HG02840 (cell line): Measurements from ENCODE around the gene MPDU1.
"Not testable (repeated sequence)": the region's sequence is repeated elsewhere in the genome, so short reads cannot be mapped to it uniquely, and the experiment has no call there.

Experiments used
- ATAC-seq: cut with Tn5 transposase; IDR thresholded peaks from one replicate; pipeline ENCODE4 v1.9.1; 2021; ENCODE audit warnings: mild to moderate bottlenecking, moderate library complexity, moderate number of reproducible peaks; ENCODE audit not compliant: unreplicated experiment, low FRiP score

Gene MPDU1

DNA sequence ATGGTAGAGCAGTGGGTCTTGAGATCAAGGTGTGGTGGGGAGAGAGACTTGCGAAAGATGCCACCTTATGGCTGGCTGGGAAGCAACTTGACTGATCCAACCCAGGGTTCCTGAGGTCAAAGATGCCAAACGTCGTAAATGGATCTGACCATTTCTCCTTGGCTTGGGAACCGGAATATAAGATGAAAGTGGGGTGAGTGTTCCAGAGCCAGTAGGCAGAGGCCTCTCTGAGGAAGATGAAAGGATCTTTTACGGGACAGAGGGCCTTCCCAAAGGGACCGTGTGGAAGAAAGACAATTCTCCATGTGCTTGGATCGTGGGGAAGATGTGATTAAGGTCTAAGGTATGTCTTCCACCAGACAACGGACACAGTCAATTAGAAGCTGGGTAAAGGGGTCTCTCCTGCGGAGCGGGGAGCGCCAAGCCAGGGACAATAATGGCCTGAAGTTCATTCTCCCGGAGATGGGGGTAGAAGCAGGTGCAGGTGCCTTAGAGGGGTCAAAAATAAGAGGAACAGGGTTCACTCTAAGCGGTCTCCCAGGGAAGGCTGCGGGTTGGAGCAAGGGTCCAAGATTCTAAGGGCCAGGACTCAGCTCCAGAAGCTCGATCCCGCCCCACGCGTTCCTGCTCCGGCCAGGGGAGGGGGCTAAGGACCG is 30.2 kb downstream of the MPDU1 start:
- ATAC-seq = no peak

DNA sequence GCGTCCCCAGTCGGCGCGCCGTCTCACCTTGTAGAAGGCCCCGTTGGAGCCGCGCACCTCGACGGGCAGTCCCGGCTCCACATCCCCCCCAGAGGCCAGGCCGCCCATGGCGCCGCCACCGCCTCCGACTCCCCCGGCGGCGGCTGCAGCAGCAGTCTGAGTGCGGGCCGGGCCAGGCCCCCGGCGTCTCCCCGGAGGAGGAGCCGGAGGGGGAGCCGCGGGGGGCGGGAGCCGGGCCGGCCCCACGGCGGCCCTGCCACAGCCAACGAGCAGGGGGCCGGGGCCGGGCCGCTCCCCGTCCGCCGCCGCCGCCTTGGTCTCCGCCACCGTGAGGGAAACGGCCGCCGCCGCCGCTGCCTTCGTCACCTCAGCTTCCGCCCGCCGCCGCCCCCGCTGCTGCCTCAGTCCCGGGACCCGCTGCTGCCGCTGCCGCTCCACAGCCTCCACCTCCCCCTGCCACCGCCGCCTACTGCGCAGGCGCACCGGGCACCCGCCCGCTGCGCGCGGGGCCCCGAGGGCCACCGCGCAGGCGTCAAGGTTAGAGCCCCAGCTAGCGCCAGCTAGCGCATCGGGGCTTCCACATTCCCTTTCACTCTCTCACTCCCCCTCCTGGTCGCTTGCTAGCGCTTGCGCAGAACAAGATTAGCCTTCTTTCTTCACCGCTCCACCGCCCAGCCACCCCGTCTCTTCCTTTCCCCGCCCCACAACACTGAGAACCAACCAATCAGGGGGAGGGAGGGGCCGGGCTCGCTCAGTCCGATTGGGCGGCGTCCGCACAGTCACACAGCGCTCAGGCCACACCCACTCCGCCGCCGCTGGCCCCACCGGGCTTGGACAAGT is 31.0 kb downstream of the MPDU1 start, which contains the start of gene FXR2:
Gene FXR2, minus strand, starts transcription at position 473 of the 840 bp plus-strand sequence. Its CDS starts 365 bp downstream, at position 108.
- ATAC-seq = peak; percentile 88

DNA sequence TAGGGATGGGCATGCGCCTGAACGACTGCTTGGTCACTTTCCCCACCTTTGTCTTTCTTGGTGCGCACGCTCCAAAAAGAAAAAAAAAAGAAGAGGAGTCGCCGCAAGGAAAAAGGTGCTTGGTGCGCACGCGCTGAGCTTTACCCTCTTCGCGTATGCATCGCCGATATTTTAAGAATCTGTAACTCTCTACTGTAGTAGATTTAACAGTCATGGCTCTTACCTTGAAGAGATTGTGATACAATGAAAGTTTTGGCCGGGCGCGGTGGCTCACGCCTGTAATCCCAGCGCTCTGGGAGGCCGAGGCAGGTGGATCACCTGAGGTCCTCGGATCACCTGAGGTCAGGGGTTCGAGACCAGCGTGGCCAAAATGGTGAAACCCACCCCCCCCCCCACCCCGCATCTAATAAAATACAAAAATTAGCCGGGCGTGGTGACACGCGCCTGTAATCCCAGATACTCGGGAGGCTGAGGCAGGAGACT is 31.7 kb downstream of the MPDU1 start:
- ATAC-seq = no peak

DNA sequence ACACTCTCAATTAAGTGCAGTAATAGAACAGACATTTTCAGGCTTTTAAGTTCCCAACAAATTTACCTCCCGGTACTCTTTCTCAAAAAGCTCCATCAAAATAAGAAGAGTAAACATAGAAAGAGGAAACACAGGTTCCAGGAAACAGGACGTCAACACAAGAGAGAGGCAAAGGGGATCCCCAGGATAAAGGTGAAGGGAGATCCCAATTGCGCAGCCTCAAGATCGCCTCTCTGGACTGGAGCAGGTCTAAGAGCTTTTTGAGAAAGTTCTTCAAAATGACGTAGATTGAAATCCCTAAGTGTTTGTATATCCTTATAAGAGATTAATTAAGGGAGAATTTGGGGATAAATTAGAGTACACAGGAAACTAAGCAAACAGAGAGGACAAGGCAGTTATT is 35.0 kb downstream of the MPDU1 start:
- ATAC-seq = no peak

DNA sequence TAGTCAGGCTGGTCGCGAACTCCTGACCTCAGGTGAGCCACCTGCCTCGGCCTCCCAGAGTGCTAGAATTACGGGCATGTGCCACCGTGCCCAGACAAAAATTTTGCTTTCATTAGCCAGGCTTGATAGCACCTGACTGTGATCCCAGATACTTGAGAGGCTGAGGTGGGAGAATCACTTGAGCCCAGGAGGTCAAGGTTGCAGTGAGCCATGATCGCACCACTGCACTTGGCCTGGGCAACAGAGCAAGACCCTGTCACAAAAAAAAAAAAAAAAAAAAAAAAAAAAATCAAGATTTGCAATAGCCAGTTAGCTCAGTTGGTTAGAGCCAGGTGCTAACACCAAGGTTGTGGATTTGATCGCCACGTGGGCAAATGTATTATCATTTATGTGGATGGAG is 37.2 kb downstream of the MPDU1 start:
- no peak for ATAC-seq

DNA sequence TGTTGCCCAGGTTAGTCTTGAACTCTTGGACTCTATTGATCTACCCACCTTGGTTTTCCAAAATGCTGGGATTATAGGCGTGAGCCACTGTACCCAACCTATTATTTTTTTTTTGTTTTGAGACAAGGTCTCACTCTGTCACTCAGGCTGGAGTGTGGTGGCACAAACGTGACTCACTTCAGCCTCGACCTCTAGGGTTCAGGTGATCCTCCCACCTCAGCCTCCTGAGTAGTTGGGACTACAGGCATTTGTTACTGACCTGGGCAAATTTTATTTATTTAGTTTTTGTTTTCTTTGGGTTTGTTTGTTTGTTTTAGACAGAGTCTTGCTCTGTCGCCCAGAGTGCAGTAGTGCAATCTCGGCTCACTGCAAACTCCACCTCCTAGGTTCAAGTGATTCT is 40.0 kb downstream of the MPDU1 start:
- ATAC-seq = no peak

DNA sequence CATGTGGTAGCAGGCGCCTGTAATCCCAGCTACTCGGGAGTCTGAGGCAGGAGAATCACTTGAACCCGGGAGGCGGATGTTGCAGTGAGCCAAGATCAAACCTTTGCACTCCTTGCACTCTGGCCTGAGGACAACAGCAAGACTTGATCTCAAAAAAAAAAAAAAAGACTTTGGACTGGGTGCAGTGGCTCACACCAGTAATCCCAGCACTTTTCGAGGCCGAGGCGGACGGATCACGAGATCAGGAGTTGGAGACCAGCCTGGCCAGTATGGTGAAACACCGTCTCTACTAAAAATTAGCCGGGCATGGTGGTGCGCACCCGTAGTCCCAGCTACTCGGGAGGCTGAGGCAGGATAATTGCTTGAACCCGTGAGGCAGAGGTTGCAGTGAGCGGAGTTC is 42.1 kb downstream of the MPDU1 start:
- ATAC-seq = not testable (repeated sequence)

DNA sequence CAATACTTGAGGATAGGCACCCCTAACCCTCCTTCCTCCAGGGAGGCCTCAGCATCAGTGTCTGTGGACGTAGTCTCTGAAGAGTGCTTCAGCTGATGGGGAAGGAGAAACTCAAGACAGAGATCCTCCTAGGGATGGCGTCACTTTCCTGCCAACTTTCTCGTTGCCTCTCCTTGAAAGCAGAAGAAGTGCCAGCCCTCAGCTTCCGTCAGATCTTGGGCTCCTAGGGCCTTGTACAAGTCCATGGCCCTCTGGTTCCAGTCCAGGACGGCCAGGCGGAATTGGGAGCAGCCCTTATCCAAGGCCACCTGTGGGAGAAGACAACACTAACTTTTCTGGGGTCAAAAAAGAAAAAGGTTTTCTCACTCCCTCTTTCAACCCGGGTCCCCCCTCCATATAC is 42.7 kb downstream of the MPDU1 start:
- ATAC-seq = no peak

DNA sequence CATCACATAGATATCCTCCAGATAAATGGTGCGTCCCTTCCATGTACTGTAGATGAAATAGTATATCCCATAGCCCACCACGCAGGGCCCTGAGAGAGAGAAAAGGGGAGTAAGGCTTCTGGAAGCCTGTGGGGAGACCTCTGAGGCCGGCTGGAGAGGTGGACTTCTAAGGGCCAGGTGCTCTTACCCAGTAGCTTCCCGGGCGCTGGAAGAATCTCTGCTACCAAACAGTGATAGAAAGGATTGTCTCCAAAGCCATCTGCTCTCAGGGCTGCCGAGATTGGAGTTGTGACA is 43.3 kb downstream of the MPDU1 start:
- ATAC-seq = no peak

DNA sequence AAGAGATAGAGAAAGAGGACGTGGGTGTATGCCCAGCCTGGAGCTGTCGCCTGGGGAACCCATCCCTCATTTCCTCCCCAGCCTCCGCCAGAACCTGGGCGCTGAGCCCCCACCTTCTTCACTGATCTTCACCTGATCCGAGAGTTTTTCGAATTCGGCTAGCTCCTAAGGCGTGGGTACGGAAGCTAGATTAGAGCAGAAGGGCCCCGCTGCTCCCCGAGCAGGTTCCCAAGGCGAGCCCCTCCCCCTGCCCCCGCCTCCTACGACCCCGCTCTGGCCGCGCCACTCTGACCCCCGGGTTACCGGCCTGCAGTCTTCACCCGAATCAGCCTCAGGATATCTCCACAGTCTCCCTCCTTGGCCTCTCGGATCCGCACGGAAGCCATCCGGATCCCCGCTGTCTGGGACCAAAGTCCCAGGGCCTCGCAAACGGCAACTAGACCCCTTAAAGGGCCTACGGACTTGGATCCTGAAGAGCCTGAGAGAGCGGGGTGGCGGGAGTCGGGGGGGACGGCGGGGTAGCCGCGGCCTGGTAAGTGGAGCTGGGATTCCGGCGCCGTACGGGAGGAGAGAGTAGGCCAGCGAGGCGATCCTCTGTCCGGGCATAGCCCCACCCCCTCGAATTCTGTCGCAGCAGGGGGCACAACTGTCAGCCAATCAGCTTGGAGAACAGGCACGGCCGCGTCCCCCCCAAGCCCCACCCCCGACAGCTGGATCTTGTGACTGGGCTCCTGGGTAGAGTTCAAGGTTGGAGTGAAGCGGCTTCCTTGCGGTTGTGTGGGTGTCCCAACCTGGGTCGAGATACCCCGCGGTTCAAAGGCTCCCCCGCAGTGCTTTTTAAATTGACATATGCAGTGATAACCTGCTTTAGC is 43.8 kb downstream of the MPDU1 start, which contains the start of gene SAT2:
Gene SAT2, minus strand, starts transcription at position 572 of the 872 bp plus-strand sequence. Its CDS starts 186 bp downstream, at position 386.
- ATAC-seq = peak; percentile 79

DNA sequence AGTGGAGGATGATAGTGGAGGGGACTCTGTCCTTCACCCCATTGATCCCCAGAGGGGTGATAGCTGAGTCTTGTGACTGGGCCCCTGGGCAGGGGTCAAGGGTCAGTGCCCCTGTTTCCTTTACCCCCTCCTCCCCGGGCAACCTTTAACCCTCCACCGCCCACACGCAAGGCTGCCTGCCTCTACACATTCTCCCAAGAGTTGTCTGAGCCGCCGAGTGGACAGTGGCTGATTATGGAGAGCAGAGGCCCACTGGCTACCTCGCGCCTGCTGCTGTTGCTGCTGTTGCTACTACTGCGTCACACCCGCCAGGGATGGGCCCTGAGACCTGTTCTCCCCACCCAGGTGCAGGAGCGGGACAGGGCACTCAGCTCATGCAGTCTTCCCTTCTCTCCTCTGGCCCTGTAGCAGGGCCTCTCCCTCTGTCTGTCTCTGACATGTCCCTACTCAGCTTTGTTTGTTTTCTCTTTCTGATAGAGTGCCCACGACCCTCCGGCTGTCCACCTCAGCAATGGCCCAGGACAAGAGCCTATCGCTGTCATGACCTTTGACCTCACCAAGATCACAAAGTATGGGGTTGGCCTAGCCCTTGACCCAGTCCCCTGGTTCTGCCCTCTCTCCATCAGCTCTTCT is 46.4 kb downstream of the MPDU1 start, which contains the start of gene SHBG:
Gene SHBG, plus strand, starts transcription at position 197 of the 633 bp plus-strand sequence. Its CDS starts 38 bp downstream, at position 235.
- no peak for ATAC-seq

DNA sequence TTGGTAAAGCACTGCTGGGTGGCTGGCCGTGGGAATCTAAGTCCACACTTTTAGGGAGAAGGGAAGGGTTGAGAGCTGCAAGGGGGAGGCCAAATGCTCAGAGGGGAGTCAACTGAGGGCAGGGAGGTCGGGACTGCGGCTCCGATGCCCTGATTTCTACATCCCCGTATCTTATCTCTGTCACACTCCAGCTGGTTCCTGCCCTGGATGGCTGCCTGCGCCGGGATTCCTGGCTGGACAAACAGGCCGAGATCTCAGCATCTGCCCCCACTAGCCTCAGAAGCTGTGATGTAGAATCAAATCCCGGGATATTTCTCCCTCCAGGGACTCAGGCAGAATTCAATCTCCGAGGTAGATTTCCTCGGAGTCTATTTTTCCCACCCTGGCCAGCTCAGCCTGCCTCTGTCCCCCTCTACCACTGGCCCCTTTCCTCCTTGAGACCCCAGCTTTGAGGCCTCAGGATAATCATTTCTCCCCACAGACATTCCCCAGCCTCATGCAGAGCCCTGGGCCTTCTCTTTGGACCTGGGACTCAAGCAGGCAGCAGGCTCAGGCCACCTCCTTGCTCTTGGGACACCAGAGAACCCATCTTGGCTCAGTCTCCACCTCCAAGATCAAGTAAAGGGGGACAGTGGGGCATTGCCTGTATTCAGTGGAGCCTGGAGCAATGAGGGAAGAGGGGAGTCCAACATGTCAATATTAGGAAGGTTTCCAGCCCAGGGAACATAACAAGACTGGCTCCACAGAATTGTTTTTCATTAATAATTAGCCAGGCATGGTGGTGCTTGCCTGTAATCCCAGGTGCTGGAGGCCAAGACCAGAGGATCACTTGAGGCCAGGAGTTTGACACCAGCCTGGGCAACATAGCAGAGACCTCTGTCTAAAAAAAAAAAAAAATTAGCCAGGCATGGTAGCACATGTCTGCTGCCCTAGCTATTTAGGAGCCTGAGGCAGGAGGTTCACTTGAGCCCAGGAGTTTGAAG is 48.0 kb downstream of the MPDU1 start:
- ATAC-seq = no peak

DNA sequence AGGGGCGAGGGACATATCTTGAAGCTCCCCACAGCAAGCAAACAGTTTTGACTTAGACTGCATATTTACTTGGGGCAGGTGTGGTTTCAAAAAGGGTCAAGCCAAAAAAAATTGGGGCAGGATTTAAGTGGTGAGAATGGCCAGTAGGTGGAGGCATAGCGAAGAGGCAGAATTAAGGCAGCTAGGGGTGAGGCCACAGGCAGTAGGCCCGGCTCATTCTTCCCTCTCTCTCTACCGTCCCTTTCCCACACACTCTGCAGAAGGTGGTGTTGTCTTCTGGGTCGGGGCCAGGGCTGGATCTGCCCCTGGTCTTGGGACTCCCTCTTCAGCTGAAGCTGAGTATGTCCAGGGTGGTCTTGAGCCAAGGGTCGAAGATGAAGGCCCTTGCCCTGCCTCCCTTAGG is 48.8 kb downstream of the MPDU1 start:
- no peak for ATAC-seq

DNA sequence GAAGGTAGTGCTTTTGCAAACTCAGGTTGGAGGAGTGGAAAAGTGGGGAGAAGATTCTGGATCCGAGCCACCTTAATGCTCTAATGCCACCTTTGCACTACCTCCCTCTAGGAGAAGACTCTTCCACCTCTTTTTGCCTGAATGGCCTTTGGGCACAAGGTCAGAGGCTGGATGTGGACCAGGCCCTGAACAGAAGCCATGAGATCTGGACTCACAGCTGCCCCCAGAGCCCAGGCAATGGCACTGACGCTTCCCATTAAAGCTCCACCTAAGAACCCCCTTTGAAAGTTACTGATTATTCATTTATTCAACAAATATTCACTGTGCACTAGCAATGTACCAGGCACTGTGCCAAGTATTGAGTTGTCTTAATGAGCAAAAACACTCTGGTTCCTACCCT is 49.4 kb downstream of the MPDU1 start:
- no peak for ATAC-seq

DNA sequence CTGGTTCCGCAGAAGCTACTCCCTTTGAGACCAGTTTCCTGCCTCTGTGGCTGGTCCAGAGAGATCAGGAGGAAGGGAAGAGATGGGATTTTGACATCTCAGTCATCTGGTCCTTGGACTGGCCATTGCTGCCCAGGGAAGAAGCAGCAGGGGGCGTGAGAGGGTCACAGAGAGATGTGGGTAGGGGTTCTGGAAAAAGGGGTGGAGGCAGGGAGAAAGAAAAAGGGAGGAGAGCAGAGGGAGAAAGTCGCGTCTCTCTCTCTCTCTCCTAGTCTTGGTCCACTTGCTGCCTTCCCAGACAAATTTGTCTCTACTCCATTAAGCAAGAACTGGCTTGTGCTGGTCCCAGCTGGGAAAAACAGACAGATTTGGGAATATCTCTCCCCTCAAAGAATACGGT is 50.7 kb downstream of the MPDU1 start:
- no peak for ATAC-seq

DNA sequence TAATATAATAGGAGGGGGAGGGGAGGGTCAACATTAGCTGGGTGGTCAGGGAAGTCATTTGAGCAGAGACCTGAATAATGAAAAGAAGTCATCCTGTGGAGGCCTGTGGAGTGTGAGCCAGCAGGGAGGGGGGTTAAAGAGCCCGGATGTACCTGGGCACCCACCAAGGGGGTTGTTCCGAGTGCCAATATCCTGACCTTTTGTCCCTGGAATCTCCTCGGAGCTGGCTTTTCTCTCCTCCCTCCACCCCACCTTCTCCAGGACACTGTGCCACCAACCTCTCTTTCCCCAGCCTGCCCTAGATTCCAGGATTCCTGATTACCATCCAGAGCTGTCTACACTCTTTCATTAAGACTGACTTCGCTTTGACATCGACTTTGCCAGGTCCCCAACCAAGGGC is 52.5 kb downstream of the MPDU1 start:
- ATAC-seq = no peak
